Stimulated activated CD4-positive, alpha-beta T cell treated with anti-CD3 and anti-CD28 coated beads, Interleukin-1b, Interleukin-23, amount 100 ng/mL, for 48 hours (primary cell): ENCODE data around the gene FHIT.
"Not testable (repeated sequence)": the region's sequence is repeated elsewhere in the genome, so short reads cannot be mapped to it uniquely, and the experiment has no call there.

ENCODE experiments used
- DNase-seq: peaks from one replicate; pipeline ENCODE4 v3.0.0-alpha.2; 2020

Gene FHIT

GRCh38 chr3:61110576-61110975 lies 140.7 kb downstream of the FHIT start:
- no peak for DNase-seq

- DNase-seq = no peak
Measured at GRCh38 chr3:61108247-61109019, 142.8 kb downstream of the FHIT start.

- DNase-seq = no peak
Measured at GRCh38 chr3:61094608-61095007, 156.6 kb downstream of the FHIT start.

- no peak for DNase-seq
Measured at GRCh38 chr3:61093364-61093763, 157.9 kb downstream of the FHIT start.

- DNase-seq = no peak
Measured at GRCh38 chr3:61092870-61093269, 158.4 kb downstream of the FHIT start.

GRCh38 chr3:61090389-61091169 lies 160.7 kb downstream of the FHIT start:
- no peak for DNase-seq

- DNase-seq = no peak
Measured at GRCh38 chr3:61087465-61087864, 163.8 kb downstream of the FHIT start.

- DNase-seq = no peak
Measured at GRCh38 chr3:61081554-61081953, 169.7 kb downstream of the FHIT start.

GRCh38 chr3:61080737-61081445 lies 170.4 kb downstream of the FHIT start:
- no peak for DNase-seq

GRCh38 chr3:61078048-61078752 lies 173.1 kb downstream of the FHIT start:
- no peak for DNase-seq

- DNase-seq = no peak
Measured at GRCh38 chr3:61077551-61077950, 173.7 kb downstream of the FHIT start.

GRCh38 chr3:61074783-61075182 lies 176.5 kb downstream of the FHIT start:
- DNase-seq = no peak

GRCh38 chr3:61073566-61074165 lies 177.6 kb downstream of the FHIT start:
- DNase-seq = no peak

GRCh38 chr3:61068084-61068483 lies 183.2 kb downstream of the FHIT start:
- DNase-seq = no peak

GRCh38 chr3:61066800-61067199 lies 184.5 kb downstream of the FHIT start:
- no peak for DNase-seq

GRCh38 chr3:61066222-61066621 lies 185.0 kb downstream of the FHIT start:
- DNase-seq = not testable (repeated sequence)

GRCh38 chr3:61065451-61066011 lies 185.7 kb downstream of the FHIT start:
- DNase-seq = no peak

- DNase-seq = no peak
Measured at GRCh38 chr3:61061092-61061723, 190.0 kb downstream of the FHIT start.

- DNase-seq = no peak
Measured at GRCh38 chr3:61060411-61060861, 190.8 kb downstream of the FHIT start.

GRCh38 chr3:61058836-61059235 lies 192.4 kb downstream of the FHIT start:
- DNase-seq = no peak

- no peak for DNase-seq
Measured at GRCh38 chr3:61057464-61057863, 193.8 kb downstream of the FHIT start.

- DNase-seq = no peak
Measured at GRCh38 chr3:61055447-61055846, 195.8 kb downstream of the FHIT start.
